Activated T-helper 2 cell treated with anti-CD3 and anti-CD28 coated beads, Interferon-gamma antibody, Interleukin-2, Interleukin-4, amounts not matched to agents 10 μg/mL and 5 μg/mL and 100 μg/mL, durations not matched to agents 14 hours and 24 hours and 36 hours (primary cell): Measurements from ENCODE around the gene DGKG. TPM values are rescaled to one million over a fixed set of nuclear protein-coding genes. Genes with fewer than 3 reads are reported as not detected.

Source experiments
- DNase-seq: peaks from one replicate; pipeline ENCODE4 v3.0.0; 2021; ENCODE audit warnings: low spot score
- H3K27ac Mint-ChIP-seq: one replicate; pipeline ENCODE4 v1.8.0; 2021; ENCODE audit warnings: mixed read lengths
- H3K27me3 Mint-ChIP-seq: one replicate; pipeline ENCODE4 v1.8.0; 2021; ENCODE audit warnings: low read depth, mixed read lengths
- H3K36me3 Mint-ChIP-seq: one replicate; pipeline ENCODE4 v1.8.0; 2021; ENCODE audit warnings: low read depth, mixed read lengths
- H3K4me1 Mint-ChIP-seq: one replicate; pipeline ENCODE4 v1.8.0; 2021; ENCODE audit warnings: low read depth, mixed read lengths
- H3K4me3 Mint-ChIP-seq: one replicate; pipeline ENCODE4 v1.8.0; 2021; ENCODE audit warnings: low read depth, mild to moderate bottlenecking, moderate library complexity, mixed read lengths
- H3K9me3 Mint-ChIP-seq: one replicate; pipeline ENCODE4 v1.8.0; 2021; ENCODE audit warnings: mixed read lengths
- intact Hi-C: fragments of 100-400 bp; cut with micrococcal nuclease; formaldehyde crosslinking; loops from one replicate; pipeline ENCODE4 v1.15.1; 2023
- total RNA-seq: library from RNA; stranded (reverse); gene quantifications from 2 replicates; pipeline ENCODE4 v1.2.3, GENCODE V29; 2022

The DGKG gene
- total RNA-seq = 0.05 TPM in 2 replicates

DNA sequence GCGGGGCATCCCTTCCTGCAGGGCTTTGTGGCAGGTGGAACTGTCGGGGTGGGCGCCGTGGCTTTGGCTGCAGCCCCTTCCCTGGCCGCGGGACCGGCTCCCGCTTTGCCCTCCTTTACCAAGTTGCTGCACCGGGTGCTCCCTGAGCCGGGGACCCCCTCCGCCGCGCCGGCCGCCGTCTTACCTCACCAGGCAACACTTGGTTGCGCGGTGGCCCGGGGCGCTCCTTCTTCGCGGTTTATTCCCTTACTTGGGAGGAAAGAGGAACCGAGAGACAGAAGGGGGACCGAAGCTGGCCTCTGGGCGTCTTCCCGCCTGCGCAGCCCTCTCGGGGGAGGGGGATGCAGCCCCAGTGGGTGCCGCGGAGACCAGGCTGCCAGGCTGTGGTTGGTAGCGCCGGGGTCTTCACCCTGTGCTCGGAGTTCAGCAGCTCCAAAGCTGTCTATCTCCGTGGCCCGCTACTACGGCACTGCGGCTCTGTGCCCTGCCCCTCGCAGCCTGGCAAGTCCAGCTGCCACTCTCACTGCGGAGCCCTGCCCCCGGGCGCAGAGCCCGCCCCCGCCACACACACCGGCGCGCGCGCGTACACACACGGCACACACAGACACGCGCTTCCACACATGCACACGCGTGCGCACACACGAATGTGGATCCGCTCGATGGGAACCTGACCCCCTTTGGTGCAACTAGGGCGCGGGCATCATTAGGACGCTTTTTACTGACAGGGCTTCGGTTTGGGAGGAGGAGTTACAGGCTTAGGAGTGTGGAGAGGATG, at the start of gene DGKG:
Gene DGKG (minus strand): TSS at position 473 of the 775 bp plus-strand sequence. CDS start 41,775 bp downstream, outside the sequence.
- Mint-ChIP-seq H3K4me3 (no peak within 1 kb of the TSS), H3K27me3 (peaks cover 51% of the 10 kb centered on the region), H3K4me1 (no peaks in the 10 kb centered on the region), H3K36me3 (no peaks in the 10 kb centered on the region), H3K9me3 (no peaks in the 10 kb centered on the region), H3K27ac (no peak within 1 kb of the TSS)
- intact Hi-C loops = no loop called here
- no peak for DNase-seq

DNA sequence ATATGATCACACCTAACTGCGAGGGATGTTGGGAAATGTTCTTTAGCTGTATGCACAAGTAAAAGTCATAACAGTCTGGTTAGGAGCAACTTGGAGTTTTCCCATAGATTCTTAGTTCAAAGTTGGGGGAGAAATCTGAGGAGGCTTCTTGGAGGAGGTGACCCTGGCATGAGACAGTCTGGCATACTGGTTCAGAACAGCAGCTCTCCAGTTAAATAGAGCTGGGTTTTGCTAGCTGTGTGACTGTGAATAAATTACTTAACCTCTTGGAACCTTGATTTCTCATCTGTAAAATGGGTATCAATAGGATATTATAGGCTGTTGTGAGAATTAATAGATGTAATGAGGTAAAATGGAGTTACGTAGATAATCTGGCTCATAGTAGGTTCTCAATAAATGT, 49.1 kb upstream of the DGKG start:
- H3K27ac Mint-ChIP-seq = no peak overlapping the region
- no peaks in the 10 kb centered on the region for H3K9me3 Mint-ChIP-seq
- intact Hi-C loops = loop anchor here (10.0 kb wide), 1 partner anchor 124 kb away; no protein-coding TSS in a partner anchor
- H3K4me1 Mint-ChIP-seq = peaks cover 7% of the 10 kb centered on the region
- H3K36me3 Mint-ChIP-seq = no peaks in the 10 kb centered on the region
- H3K4me3 Mint-ChIP-seq = no peak overlapping the region
- no peak for DNase-seq
- H3K27me3 Mint-ChIP-seq = peaks cover 15% of the 10 kb centered on the region

DNA sequence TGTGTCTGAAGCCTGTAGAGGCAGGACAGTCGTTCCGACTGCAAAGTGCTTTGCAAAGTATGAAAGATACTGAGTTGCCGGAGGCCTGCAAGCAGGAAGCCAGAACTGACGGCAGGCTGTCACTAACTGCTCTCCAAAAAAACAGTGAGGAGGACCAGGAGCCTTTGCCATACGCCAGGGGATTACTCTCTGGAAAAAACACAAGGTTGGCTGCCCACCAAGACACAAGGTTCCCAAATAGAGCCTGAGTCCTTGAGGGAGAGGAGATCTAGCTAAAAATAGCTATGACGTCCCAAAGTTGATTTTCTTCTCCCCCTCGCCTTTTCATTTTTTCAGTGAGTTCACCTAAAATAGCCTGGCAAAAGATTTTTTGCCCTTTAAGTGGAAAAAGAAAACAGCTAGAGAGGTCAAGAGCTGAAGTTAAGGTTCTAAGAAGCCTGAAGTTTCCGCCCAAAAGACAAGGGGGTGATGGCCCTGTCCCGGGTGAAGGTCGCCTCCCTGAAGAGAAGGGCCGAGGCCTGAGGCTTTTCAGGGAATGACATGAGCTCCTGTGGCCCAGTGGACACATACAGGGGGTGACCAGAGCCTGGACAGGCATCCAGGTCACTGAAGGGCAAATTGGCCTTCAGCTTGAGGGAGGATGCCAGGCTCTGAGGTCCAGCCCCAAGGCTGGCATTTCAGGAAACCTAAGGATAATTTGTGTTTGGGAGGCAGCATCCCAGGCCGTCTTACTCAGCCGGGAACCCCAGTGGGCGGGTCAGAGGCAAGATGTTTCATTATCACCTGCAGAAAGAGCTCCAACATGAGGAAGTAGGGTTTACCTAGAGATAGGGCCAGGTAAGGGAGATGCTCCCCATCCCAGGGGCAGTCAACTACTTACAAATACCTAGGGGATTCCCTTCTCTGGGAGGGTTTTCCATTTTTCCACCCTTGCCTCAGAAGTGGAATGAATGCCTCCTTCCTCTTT, 44.9 kb upstream of the DGKG start:
- no peak for DNase-seq
- intact Hi-C loops = no loop called here
- Mint-ChIP-seq H3K36me3 (no peaks in the 10 kb centered on the region), H3K27me3 (peaks cover 5% of the 10 kb centered on the region), H3K27ac (no peak overlapping the region), H3K4me3 (no peak overlapping the region), H3K4me1 (no peaks in the 10 kb centered on the region), H3K9me3 (no peaks in the 10 kb centered on the region)

DNA sequence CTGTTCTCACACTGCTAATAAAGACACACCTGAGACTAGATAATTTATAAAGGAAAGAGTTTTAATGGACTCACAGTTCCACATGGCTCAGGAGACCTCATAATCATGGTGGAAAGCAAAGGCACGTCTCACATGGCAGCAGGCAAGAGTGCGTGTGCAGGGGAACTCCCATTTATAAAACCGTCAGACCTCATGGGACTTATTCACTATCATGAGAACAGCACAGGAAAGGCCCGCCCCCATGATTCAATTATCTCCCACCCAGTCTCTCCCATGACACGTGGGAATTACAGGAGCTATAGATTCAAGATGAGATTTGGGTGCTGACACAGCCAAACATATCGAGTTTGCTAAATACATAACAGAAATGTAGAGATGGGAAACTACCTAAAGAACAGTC, 39.5 kb upstream of the DGKG start:
- no peak for DNase-seq
- Mint-ChIP-seq H3K27ac (no peak overlapping the region), H3K27me3 (no peaks in the 10 kb centered on the region), H3K4me3 (no peak overlapping the region), H3K9me3 (no peaks in the 10 kb centered on the region), H3K4me1 (no peaks in the 10 kb centered on the region), H3K36me3 (no peaks in the 10 kb centered on the region)
- intact Hi-C loops = no loop called here

DNA sequence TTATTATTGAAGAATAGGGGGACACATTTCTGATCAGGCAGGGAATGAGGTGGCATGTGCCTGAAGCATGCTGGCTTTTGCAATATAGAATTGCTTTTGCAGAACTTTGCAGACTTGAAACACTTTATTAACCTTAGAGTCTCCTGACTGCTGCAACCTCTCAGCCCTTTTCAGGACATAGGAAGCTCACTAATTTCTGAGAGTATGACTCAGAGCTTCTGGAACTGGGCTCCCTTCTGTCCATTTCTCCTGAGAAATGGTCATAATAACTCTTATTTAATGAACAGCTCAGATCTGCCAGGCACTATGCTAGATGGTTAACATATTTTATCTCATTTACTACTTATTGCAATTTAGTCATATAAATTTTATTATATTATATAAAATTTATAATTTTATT, 38.6 kb upstream of the DGKG start:
- intact Hi-C loops = no loop called here
- H3K9me3 Mint-ChIP-seq = no peaks in the 10 kb centered on the region
- no peak overlapping the region for H3K27ac Mint-ChIP-seq
- no peaks in the 10 kb centered on the region for H3K27me3 Mint-ChIP-seq
- no peak for DNase-seq
- no peak overlapping the region for H3K4me3 Mint-ChIP-seq
- H3K36me3 Mint-ChIP-seq = no peaks in the 10 kb centered on the region
- no peaks in the 10 kb centered on the region for H3K4me1 Mint-ChIP-seq

DNA sequence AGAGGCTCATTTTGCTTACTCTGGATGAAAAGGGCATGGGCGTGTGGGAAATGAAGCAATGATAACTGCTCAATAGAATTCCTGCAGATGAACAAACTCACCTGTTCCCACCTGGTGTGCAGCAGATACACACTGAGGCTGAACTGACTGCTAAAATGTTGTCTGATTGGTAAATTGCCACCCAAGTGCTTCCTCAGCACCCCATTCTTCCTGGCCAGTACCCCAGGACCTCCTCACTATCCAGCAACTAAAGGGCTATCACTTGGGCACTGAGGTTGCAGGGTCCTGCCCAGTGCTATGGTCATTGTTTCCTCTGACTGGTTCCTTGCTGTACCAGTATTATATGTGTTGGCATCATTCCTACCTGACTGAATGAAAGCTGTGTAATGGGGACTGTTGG, 38.0 kb upstream of the DGKG start:
- H3K27me3 Mint-ChIP-seq = no peaks in the 10 kb centered on the region
- intact Hi-C loops = no loop called here
- no peak overlapping the region for H3K27ac Mint-ChIP-seq
- no peak overlapping the region for H3K4me3 Mint-ChIP-seq
- DNase-seq = no peak
- H3K4me1 Mint-ChIP-seq = no peaks in the 10 kb centered on the region
- H3K36me3 Mint-ChIP-seq = no peaks in the 10 kb centered on the region
- H3K9me3 Mint-ChIP-seq = no peaks in the 10 kb centered on the region

DNA sequence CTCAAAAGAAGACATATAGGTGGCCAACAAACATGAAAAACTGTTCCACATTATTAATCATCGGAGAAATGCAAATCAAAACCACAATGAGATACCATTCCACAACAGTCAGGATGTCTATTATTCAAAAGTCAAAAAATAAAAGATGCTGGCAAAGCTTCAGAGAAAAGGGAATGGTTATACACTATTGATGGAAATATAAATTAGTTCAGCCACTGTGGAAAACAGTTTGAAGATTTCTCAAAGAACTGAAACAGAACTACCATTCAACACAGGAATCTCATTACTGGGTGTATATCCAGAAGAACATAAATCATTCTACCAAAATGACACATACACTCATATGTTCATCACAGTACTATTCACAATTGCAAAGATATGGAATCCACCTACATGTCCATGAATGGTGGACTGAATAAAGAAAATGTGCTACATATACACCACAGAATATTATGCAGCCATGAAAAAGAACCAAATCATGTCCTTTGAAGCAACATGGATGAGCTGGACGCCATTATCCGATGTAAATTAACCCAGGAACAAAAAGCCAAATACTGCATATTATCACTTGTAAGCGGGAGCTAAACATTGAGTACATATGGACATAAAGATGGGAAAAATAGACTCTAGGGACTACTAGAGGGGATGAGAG, 32.7 kb upstream of the DGKG start:
- no peak for DNase-seq
- Mint-ChIP-seq H3K4me3 (no peak overlapping the region), H3K4me1 (no peaks in the 10 kb centered on the region), H3K36me3 (no peaks in the 10 kb centered on the region), H3K27ac (no peak overlapping the region), H3K27me3 (no peaks in the 10 kb centered on the region), H3K9me3 (no peaks in the 10 kb centered on the region)
- intact Hi-C loops = no loop called here

DNA sequence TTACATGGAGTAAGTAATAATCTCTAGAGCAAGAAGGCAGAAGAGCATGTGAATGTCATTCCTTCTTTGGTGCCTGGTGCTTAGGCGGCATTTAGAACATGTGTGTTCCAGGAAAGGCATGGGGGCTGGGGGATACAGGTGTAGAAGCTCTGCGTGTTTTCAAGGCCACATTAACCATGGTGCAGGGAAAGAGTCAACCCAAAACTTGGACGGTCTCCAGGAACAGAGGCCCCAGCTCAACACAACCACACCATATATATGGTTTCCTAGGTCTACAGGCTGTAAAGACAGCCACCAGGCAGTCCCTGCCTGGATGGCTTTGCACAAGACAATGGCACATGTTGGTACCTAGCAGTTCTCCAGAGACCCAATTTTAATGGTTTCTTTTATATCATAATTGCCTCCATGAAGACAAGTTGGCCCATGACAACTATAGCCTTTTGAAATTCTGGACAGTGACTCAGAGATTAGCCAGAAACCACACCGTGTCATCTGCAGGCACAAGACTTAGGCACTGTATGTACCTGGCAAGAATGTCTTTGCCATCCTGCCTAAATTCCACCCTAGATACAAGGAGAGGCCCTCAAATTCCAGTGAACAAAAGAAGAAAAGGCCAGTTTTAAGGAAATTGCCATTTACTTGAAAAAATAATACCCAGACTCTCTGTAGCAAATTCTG, 25.0 kb upstream of the DGKG start:
- Mint-ChIP-seq H3K4me1 (no peaks in the 10 kb centered on the region), H3K36me3 (no peaks in the 10 kb centered on the region), H3K27me3 (no peaks in the 10 kb centered on the region), H3K27ac (no peak overlapping the region), H3K4me3 (no peak overlapping the region), H3K9me3 (no peaks in the 10 kb centered on the region)
- intact Hi-C loops = no loop called here
- no peak for DNase-seq

DNA sequence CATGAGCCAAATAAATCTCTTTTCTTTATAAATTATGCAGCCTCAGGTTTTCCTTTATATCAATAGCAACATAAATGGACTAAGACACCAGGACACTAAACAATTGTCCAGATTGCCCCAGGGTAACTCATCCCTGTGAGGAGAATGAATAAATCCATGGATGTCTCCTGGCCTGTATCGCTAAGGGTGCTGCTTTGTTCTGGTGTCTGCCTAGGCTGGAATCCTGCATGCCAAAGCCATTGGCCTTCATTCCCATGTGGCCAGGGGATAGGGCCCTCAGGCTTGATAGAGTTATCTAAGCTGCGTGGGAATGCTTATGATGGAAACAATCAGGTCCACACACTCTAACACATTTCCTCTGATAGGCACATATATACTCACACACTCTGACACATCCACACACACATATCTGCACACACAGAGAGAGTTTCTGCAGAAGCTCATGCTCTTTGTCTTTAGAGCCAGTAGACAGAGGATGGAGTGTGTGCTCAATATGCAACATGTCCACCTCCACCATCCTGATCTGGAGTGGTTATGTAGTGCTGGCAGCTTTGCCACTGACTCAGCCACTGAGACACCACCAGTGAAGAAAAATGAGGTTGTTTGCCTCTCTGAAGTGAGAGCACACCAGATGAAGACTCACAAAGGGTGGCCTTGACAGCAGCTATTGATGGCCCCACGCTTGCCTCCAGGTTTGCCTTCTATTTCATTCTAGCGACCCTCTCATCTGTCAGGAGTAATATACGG, 24.0 kb upstream of the DGKG start:
- Mint-ChIP-seq H3K4me3 (no peak overlapping the region), H3K27ac (no peak overlapping the region), H3K27me3 (no peaks in the 10 kb centered on the region), H3K9me3 (no peaks in the 10 kb centered on the region), H3K4me1 (no peaks in the 10 kb centered on the region), H3K36me3 (no peaks in the 10 kb centered on the region)
- no peak for DNase-seq
- intact Hi-C loops = no loop called here

DNA sequence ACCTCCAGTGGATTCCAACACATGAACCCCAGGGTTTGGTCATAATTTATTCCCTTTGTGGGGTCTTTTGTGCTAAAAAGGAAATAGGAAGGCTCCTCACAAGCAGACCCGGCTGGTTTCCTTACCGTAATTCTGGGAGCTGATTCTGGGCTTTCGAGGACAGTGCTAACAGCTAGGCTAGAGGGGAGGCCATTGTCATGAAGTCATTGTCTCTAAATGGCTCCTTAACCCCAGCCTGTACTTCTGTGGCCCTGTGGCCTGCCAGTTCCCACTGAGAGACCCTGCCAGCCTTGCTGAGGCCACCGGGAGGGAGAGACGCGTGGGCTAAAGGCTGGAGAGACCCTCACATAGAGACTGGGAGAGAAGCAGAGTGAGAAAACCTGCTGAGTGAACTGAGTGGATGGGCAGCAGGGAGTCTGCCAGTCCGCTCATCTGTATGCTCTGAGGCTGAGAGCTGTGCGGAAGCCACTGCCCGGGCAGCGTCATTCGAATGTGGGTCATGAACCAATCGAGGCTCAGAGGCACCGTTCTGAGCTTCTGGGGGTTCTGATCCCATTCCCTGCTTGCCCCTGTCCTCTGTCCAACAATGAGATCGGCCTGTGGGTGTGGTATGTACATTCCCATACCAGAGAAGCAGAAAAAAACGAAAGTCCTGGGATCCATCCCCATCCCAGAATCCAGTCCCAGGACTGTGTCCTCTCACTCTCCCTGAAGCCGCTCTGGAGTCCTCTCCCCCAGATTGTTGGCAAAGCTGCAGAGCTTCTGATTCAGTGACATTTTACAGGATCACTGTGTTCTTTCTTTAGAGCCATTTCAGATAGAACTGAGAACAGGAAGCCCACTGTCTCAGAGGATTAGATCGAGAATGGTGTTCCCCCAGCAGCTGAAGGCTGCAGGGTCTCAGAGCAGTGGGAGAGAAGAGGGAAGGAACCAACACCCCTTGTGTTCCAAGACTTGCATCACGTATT, 21.3 kb upstream of the DGKG start:
- no peak overlapping the region for H3K4me3 Mint-ChIP-seq
- DNase-seq = no peak
- peaks cover 2% of the 10 kb centered on the region for H3K27me3 Mint-ChIP-seq
- intact Hi-C loops = no loop called here
- H3K4me1 Mint-ChIP-seq = peaks cover 2% of the 10 kb centered on the region
- H3K27ac Mint-ChIP-seq = no peak overlapping the region
- H3K9me3 Mint-ChIP-seq = peaks cover 5% of the 10 kb centered on the region
- H3K36me3 Mint-ChIP-seq = no peaks in the 10 kb centered on the region

DNA sequence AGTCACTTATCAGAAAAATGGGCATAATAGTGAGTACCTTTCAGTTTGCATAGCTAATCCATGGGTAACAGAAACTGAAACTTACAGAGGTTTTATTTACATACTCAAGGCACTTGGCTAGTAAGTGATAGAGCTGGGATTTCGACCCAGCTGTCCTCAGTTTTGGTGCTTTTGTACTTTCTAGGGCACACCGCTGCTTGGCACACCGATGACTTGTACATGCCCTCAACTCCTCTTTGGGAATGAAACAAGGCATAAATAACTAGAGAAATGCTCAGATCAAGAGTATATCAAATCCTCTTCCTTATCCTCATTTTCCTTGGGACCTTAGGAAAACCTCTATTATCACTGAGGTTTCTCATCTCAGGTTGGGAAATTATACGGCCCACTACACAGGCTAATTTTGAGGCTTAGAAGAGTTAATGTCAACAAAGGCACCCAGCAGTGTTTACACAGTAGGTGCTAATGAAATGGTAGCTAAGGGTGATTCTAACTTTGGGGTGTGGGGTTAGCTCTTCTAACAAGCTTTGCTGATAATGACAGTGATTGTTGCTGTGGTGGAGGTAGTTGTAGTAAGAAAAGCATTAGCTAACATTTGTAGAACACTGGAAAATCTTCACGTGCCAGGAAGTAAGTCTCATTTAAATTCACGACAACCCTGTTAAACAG, 20.3 kb upstream of the DGKG start:
- peaks cover 2% of the 10 kb centered on the region for H3K27me3 Mint-ChIP-seq
- H3K27ac Mint-ChIP-seq = no peak overlapping the region
- DNase-seq = no peak
- peaks cover 7% of the 10 kb centered on the region for H3K9me3 Mint-ChIP-seq
- intact Hi-C loops = no loop called here
- H3K4me1 Mint-ChIP-seq = peaks cover 2% of the 10 kb centered on the region
- H3K36me3 Mint-ChIP-seq = no peaks in the 10 kb centered on the region
- no peak overlapping the region for H3K4me3 Mint-ChIP-seq
